Neutrophil (primary cell): ENCODE measurements around the gene HSPG2.

Experiments
- H3K27ac ChIP-seq: fragments of 200-600 bp; sonication (generic); 2 replicates; pipeline ENCODE4 v1.5.1; 2016; ENCODE audit warnings: mild to moderate bottlenecking, moderate library complexity
- H3K27me3 ChIP-seq: fragments of 200-600 bp; sonication (generic); 2 replicates; pipeline ENCODE4 v1.6.0; 2016; ENCODE audit warnings: mild to moderate bottlenecking
- H3K36me3 ChIP-seq: fragments of 200-600 bp; sonication (generic); 2 replicates; pipeline ENCODE4 v1.5.1; 2017
- H3K4me1 ChIP-seq, 2 experiments: fragments of 200-600 bp in 1 of 2; sonication (generic) in 1 of 2; 1 replicate in 1 of 2; 2 replicates in 1 of 2; pipeline versions ENCODE4 v1.5.1 to v1.6.1; 2013 to 2016; ENCODE audit warnings: low read depth in 1 of 2, low read length in 1 of 2, mild to moderate bottlenecking in 1 of 2, moderate library complexity in 1 of 2; ENCODE audit not compliant: control insufficient read depth in 1 of 2, insufficient read depth in 1 of 2
- H3K4me3 ChIP-seq, 2 experiments: fragments of 200-600 bp in 1 of 2; sonication (generic) in 1 of 2; 1 replicate in 1 of 2; 2 replicates in 1 of 2; pipeline ENCODE4 v1.5.1; 2013 to 2016; ENCODE audit warnings: low read depth in 1 of 2, low read length in 1 of 2, mild to moderate bottlenecking in 1 of 2, moderate library complexity in 1 of 2
- H3K9me3 ChIP-seq: fragments of 200-600 bp; sonication (generic); 2 replicates; pipeline ENCODE4 v1.5.1; 2016
- CTCF ChIP-seq: fragments of 200-600 bp; sonication (generic); IDR thresholded peaks from 2 replicates; pipeline ENCODE4 v1.5.1; 2016; ENCODE audit warnings: antibody characterized with exemption

HSPG2 gene

GRCh38 chr1:21896652-21897532 is 40.2 kb downstream of the HSPG2 start:
- H3K4me1 ChIP-seq: no peaks in the 10 kb centered on the region
- H3K9me3 ChIP-seq: no peaks in the 10 kb centered on the region
- H3K27me3 ChIP-seq: no peaks in the 10 kb centered on the region
- no peaks in the 10 kb centered on the region for H3K36me3 ChIP-seq
- no peak overlapping the region for H3K4me3 ChIP-seq
- TF ChIP-seq CTCF: no peak
- H3K27ac ChIP-seq: no peak overlapping the region

GRCh38 chr1:21896026-21896425 is 41.1 kb downstream of the HSPG2 start:
- Histone ChIP-seq H3K27ac (no peak overlapping the region), H3K9me3 (no peaks in the 10 kb centered on the region), H3K4me3 (no peak overlapping the region), H3K4me1 (no peaks in the 10 kb centered on the region), H3K27me3 (no peaks in the 10 kb centered on the region), H3K36me3 (no peaks in the 10 kb centered on the region)
- TF ChIP-seq CTCF: no peak

GRCh38 chr1:21894034-21894881 is 42.9 kb downstream of the HSPG2 start:
- H3K36me3 ChIP-seq: no peaks in the 10 kb centered on the region
- H3K4me1 ChIP-seq: no peaks in the 10 kb centered on the region
- H3K4me3 ChIP-seq: no peak overlapping the region
- H3K27ac ChIP-seq: no peak overlapping the region
- TF ChIP-seq CTCF: no peak
- H3K9me3 ChIP-seq: no peaks in the 10 kb centered on the region
- H3K27me3 ChIP-seq: no peaks in the 10 kb centered on the region

GRCh38 chr1:21893046-21893805 is 43.9 kb downstream of the HSPG2 start:
- Histone ChIP-seq H3K4me3 (no peak overlapping the region), H3K9me3 (no peaks in the 10 kb centered on the region), H3K4me1 (no peaks in the 10 kb centered on the region), H3K27me3 (no peaks in the 10 kb centered on the region), H3K36me3 (no peaks in the 10 kb centered on the region), H3K27ac (no peak overlapping the region)
- TF ChIP-seq CTCF: no peak
